GM12864 (cell line): ENCODE results near the gene CTDSPL.

Experiments
- DNase-seq: peaks from one replicate; pipeline ENCODE4 v3.0.0-alpha.2; 2011; ENCODE audit warnings: low read depth
- H3K4me3 ChIP-seq: 2 replicates; pipeline ENCODE4 v1.5.1; 2011; ENCODE audit warnings: mild to moderate bottlenecking, low read depth, low read length, control low read depth
- TF ChIP-seq, protein P1 (sequence below): IDR thresholded peaks from 2 replicates; pipeline ENCODE4 v1.5.1; 2011; ENCODE audit warnings: low read depth, mild to moderate bottlenecking, moderate library complexity, low read length, control low read depth, inconsistent platforms; ENCODE audit errors: missing control alignments

The CTDSPL gene

DNA sequence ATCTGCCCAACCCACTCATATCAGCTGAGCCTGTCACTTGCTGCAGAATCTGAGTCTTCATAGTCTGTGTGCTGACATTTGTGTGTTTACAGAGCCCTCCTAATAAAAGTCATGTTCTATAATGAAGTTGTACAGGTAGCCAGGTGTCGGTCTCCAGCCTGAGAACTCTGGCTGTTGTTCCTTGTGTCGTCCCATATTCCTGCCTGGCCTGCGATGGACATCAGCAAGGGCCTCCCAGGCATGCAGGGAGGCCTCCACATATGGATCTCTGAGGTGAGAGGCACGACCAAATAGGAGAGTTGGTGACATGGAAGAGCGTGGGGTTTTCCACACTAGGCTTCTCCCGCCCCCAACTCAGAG, 131.8 kb downstream of the CTDSPL start:
- no peak for DNase-seq
- peak overlapping the region; percentile 63 for H3K4me3 ChIP-seq
- TF ChIP-seq, protein P1, sequence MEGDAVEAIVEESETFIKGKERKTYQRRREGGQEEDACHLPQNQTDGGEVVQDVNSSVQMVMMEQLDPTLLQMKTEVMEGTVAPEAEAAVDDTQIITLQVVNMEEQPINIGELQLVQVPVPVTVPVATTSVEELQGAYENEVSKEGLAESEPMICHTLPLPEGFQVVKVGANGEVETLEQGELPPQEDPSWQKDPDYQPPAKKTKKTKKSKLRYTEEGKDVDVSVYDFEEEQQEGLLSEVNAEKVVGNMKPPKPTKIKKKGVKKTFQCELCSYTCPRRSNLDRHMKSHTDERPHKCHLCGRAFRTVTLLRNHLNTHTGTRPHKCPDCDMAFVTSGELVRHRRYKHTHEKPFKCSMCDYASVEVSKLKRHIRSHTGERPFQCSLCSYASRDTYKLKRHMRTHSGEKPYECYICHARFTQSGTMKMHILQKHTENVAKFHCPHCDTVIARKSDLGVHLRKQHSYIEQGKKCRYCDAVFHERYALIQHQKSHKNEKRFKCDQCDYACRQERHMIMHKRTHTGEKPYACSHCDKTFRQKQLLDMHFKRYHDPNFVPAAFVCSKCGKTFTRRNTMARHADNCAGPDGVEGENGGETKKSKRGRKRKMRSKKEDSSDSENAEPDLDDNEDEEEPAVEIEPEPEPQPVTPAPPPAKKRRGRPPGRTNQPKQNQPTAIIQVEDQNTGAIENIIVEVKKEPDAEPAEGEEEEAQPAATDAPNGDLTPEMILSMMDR: no peak

DNA sequence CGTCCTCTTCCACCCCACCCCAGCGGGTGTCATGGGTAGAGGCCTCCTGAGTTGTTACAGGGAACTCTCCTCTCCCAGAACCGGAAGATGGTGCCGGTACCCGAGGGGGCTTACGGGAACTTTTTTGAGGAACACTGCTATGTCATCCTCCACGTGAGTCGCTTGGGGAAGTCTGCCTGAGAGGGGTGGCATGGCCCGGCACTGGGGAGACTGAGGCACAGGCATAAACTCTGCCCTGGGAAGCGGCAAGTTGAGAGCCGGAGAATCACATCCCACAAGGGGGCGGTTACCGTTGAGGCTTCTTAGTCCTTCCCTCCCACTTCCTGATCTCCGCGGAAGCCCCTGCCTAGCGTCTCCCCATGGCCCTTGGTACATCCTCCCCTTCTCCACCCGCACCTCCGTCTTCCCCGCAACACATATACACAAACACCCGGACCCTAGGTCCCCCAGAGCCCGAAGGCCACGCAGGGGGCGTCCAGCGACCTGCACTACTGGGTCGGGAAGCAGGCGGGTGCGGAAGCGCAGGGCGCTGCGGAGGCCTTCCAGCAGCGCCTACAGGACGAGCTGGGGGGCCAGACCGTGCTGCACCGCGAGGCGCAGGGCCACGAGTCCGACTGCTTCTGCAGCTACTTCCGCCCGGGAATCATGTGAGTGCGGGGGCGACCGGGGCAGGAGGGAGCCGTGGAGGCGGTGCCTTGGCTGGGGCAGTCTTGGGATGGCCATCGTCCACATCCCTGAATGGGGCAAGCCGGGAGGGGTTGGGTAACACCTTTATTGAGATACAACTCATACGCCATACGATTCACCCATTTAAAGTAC, 132.3 kb downstream of the CTDSPL start:
- TF ChIP-seq, protein P1: peak; percentile 13
- DNase-seq: no peak
- H3K4me3 ChIP-seq: peak overlapping the region; percentile 63

DNA sequence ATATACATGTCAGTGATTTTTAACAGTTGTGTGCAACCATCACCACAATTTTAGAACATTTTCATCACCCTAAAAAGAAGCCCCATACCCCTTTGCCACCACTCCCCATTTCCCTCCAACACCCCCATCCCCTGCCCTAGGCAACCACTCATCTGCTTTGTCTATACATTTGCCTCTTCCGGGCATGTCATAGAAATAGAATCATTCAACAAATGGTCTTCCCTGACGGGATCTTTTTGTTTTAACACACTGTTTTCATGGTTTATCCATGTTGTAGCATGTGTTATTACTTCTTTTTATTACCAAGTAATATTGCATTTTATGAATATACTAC, 132.9 kb downstream of the CTDSPL start:
- DNase-seq: no peak
- TF ChIP-seq, protein P1: no peak
- peak overlapping the region; percentile 63 for H3K4me3 ChIP-seq

DNA sequence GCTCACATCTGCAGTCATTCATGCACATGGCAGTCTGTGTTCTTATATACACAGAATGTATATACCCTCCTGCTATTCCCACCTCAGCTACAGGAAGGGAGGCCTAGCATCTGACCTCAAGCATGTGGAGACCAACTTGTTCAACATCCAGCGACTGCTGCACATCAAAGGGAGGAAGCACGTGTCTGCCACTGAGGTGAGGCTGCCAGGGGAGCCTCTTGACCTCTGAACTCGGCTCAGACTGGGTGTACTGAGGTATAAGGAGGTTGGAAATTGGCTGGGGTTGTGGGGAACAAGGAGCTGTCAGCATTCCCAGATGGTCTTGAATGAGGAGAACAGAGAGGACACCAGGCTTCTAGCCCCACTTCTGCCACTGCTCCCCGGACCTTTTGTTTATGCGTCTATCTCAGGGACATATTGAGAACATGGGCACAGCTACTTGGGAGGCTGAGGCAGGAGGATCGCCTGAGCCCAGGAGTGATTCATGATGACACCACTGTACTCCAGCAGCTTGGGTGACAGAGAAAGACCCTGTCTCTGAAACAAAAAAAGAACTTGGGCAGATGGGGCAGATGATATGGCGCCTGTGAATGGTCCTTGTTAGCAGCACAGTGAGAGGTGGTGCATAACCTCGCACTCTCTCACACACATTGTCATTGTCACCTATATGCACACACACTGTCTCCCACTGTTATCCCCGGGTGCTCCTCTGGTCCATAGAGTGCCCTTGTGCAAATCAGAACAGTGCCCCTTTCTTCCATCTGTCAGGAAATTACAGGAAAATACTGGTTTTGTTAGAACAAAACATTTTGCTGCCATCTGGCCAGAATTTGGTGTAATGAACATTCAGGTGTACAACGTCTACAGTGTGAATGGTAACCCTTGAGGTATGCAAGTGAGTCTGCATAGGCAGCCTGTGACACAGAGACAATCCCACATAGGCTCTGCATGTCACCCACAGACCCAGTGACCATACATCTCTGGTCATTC, 134.3 kb downstream of the CTDSPL start:
- TF ChIP-seq, protein P1: no peak
- no peak overlapping the region for H3K4me3 ChIP-seq
- no peak for DNase-seq

DNA sequence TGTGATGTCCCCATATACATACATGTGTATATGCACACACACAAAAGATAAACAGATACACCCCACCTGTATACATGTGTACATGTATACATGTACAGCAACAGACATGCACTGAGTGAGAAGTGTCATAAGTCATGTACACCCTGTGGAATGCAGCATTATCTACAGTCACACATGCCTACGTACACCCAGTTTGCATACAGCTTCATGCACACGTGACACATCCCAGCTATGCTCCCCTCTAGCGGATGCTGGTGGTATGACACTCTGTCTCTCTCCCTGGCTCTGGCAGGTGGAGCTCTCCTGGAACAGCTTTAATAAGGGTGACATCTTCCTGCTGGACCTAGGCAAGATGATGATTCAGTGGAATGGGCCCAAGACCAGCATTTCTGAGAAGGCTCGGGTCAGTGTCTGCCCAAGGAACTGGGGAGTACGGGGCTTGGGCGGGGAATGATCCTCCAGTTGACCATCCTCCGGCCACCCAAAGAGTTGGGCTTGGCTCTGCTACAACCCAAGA, 135.2 kb downstream of the CTDSPL start:
- peak; percentile 75 for DNase-seq

DNA sequence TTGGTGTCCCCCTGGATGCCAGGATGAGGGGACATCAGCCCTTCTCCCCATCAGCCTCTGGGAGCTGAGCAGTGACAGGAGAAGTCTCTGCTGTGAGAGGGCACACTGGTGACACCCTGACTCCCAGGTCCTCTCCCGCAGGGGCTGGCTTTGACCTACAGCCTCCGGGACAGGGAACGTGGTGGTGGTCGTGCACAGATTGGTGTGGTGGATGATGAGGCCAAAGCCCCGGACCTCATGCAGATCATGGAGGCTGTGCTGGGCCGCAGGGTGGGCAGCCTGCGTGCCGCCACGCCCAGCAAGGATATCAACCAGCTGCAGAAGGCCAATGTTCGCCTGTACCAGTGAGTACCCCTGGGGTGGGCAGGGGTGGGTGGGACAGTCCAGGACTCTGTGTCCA, 135.7 kb downstream of the CTDSPL start:
- H3K4me3 ChIP-seq: no peak overlapping the region
- DNase-seq: no peak
- TF ChIP-seq, protein P1: no peak

More for the DNA sequence above, 135.2 kb downstream of the CTDSPL start:
- no peak overlapping the region for H3K4me3 ChIP-seq
- TF ChIP-seq, protein P1: peak; percentile 98
